Testis (tissue), 3 donors: ENCODE results near the gene CD164. TPM values are rescaled to one million over a fixed set of nuclear protein-coding genes. Genes with fewer than 3 reads are reported as not detected.

Experiments used
- DNase-seq: peaks from one replicate; pipeline ENCODE4 v3.0.0-alpha.2; 2019
- H3K27ac ChIP-seq, 2 donors: fragments of 200-600 bp; sonication (generic); one replicate each; pipeline ENCODE4 v1.5.1; 2019
- H3K27me3 ChIP-seq: fragments of 200-600 bp; sonication (generic); one replicate; pipeline ENCODE4 v1.5.1; 2019
- H3K36me3 ChIP-seq: fragments of 200-600 bp; sonication (generic); one replicate; pipeline ENCODE4 v1.5.1; 2017; ENCODE audit warnings: low read depth; ENCODE audit errors: missing control alignments
- H3K4me1 ChIP-seq: fragments of 200-600 bp; sonication (generic); one replicate; pipeline ENCODE4 v1.5.1; 2019
- H3K4me3 ChIP-seq, 2 donors: fragments of 200-600 bp; sonication (generic); one replicate each; pipeline ENCODE4 v1.5.1; 2017 to 2019
- H3K9me3 ChIP-seq: fragments of 200-600 bp; sonication (generic); one replicate; pipeline ENCODE4 v1.5.1; 2017
- CTCF ChIP-seq, 3 experiments: fragments of 450-650 bp in 2 of 3; fragments of 200-600 bp in 1 of 3; sonication (generic) in 1 of 3; IDR thresholded peaks; one replicate each; pipeline ENCODE4 v1.5.1; 2016 to 2019; ENCODE audit warnings: antibody characterized with exemption in 3 of 3, mild to moderate bottlenecking in 2 of 3, moderate library complexity in 1 of 3
- POLR2A ChIP-seq: fragments of 450-650 bp; IDR thresholded peaks from one replicate; pipeline ENCODE4 v1.6.1; 2017; ENCODE audit warnings: antibody characterized with exemption, mild to moderate bottlenecking, moderate library complexity
- WGBS, 2 donors: methylation state at CpG; one replicate each; pipeline ENCODE4 v1.1.5; 2018; 5-methylcytosine and 5-hydroxymethylcytosine counted together
- intact Hi-C: fragments of 100-400 bp; cut with DNase I; formaldehyde crosslinking; loops from one replicate; pipeline ENCODE4 v1.15.1; 2023; ENCODE audit warnings: low total_unique reads
- polyA plus RNA-seq: library from polyadenylated mRNA; stranded (reverse); fragments of 350-450 nt; fragmentation: Illumina TruSeq; extraction: RNeasy Lipid Tissue Mini Kit (QIAGEN cat#74804); gene quantifications from one replicate; pipeline ENCODE4 v1.2.3, GENCODE V29; 2014; ENCODE audit warnings: low read depth, low replicate concordance; ENCODE audit not compliant: insufficient read depth
- total RNA-seq, 2 donors: library from RNA; depleted of rRNA; stranded (reverse); fragments of >200 nt; gene quantifications; one replicate each; pipeline ENCODE4 v1.2.3, GENCODE V29; 2016

CD164 gene
- total and polyA plus RNA-seq, 3 donors from 2014 or later, result 209 to 232 (median 219) TPM

GRCh38 chr6:109330263-109330662 is 52.0 kb downstream of the CD164 start:
- intact Hi-C loops, result no loop called here

GRCh38 chr6:109328629-109329028 is 53.6 kb downstream of the CD164 start:
- H3K4me3 ChIP-seq, result no peak overlapping the region
- H3K9me3 ChIP-seq, result no peaks in the 10 kb centered on the region
- H3K27ac ChIP-seq, result no peak overlapping the region
- H3K27me3 ChIP-seq, result no peaks in the 10 kb centered on the region
- H3K36me3 ChIP-seq, result no peaks in the 10 kb centered on the region
- DNase-seq, result no peak
- TF ChIP-seq POLR2A (no peak), CTCF (IDR thresholded peaks at IDR 0.05) (no peak)
- intact Hi-C loops, result no loop called here
- 79 to 86% methylated on average over 4 of the region's 4 CpGs for WGBS, 2 donors
- H3K4me1 ChIP-seq, result no peaks in the 10 kb centered on the region

More at GRCh38 chr6:109330263-109330662, 52.0 kb downstream of the CD164 start:
- Histone ChIP-seq H3K36me3 (no peaks in the 10 kb centered on the region), H3K4me1 (no peaks in the 10 kb centered on the region), H3K9me3 (no peaks in the 10 kb centered on the region), H3K27ac (no peak overlapping the region), H3K27me3 (no peaks in the 10 kb centered on the region), H3K4me3 (no peak overlapping the region)
- TF ChIP-seq POLR2A, result no peak
- TF ChIP-seq CTCF (IDR thresholded peaks at IDR 0.05), result no peak
- 90 to 98% methylated on average over 2 of the region's 2 CpGs for WGBS, 2 donors
- no peak for DNase-seq

DNA sequence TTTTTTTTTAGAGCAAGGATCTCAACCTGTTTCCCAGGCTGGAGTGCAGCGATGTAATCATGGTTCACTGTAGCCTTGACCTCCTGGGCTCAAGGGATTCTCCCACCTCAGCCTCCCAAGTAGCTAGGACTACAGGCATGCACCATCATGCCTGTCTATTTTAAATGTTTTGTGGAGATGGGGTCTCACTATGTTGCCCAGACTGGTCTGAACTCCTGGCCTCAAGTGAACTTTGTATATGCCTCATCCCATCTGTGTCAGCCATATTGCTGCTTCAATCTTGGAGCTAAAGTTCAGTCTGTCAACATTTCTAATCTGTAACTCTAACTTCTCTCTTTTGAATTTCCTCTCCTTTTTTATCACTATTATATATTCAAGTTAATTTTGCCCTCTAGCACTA is 54.3 kb downstream of the CD164 start:
- no peaks in the 10 kb centered on the region for H3K27me3 ChIP-seq
- DNase-seq, result no peak
- H3K36me3 ChIP-seq, result no peaks in the 10 kb centered on the region
- intact Hi-C loops, result no loop called here
- no peaks in the 10 kb centered on the region for H3K9me3 ChIP-seq
- H3K27ac ChIP-seq, result no peak overlapping the region
- WGBS, 2 donors, result 71 to 89% methylated on average over 1 of the region's 1 CpG
- H3K4me3 ChIP-seq, result no peak overlapping the region
- H3K4me1 ChIP-seq, result no peaks in the 10 kb centered on the region
- TF ChIP-seq POLR2A (no peak), CTCF (IDR thresholded peaks at IDR 0.05) (no peak)

DNA sequence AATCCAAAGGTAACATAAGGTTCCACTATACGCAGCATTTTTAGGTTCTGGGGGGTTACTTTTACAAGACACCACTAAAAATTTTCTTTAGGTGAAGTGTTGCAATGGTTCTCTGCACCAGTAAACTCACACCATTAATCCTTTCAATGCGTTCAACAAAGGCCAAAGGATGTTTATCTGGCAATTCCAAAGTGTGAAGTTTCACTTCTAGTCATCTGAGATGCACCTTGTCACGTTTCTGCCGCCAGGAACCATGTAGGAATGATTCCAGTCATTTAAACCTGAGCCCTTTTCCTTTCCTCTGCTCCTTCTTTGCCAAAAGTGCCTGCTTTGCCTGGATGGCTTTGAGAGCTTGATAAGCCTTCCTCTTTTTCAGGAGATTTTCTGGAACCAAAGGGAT is 54.8 kb downstream of the CD164 start:
- no peak for TF ChIP-seq POLR2A
- TF ChIP-seq CTCF (IDR thresholded peaks at IDR 0.05), result no peak
- H3K4me1 ChIP-seq, result no peaks in the 10 kb centered on the region
- no peak for DNase-seq
- H3K36me3 ChIP-seq, result no peaks in the 10 kb centered on the region
- H3K4me3 ChIP-seq, result no peak overlapping the region
- H3K9me3 ChIP-seq, result no peaks in the 10 kb centered on the region
- H3K27me3 ChIP-seq, result no peaks in the 10 kb centered on the region
- H3K27ac ChIP-seq, result no peak overlapping the region
- WGBS, 2 donors, result 86 to 91% methylated on average over 4 of the region's 4 CpGs
- intact Hi-C loops, result no loop called here

GRCh38 chr6:109326351-109326750 is 55.9 kb downstream of the CD164 start:
- intact Hi-C loops, result no loop called here
- WGBS, 2 donors, result 87 to 89% methylated on average over 7 of the region's 7 CpGs

More at GRCh38 chr6:109326351-109326750, 55.9 kb downstream of the CD164 start:
- Histone ChIP-seq H3K36me3 (no peaks in the 10 kb centered on the region), H3K27ac (no peak overlapping the region), H3K27me3 (no peaks in the 10 kb centered on the region), H3K9me3 (no peaks in the 10 kb centered on the region), H3K4me1 (no peaks in the 10 kb centered on the region), H3K4me3 (no peak overlapping the region)
- DNase-seq, result no peak
- TF ChIP-seq POLR2A (no peak), CTCF (IDR thresholded peaks at IDR 0.05) (no peak)
